K562 (cell line): ENCODE results near the gene ESPN.

Experiments used
- CC2D1A ChIP-seq: fragments of 450-650 bp; IDR thresholded peaks from 2 replicates; pipeline ENCODE4 v1.6.1; 2017; ENCODE audit warnings: mild to moderate bottlenecking
- EGR1 ChIP-seq: fragments of 450-650 bp; conservative IDR thresholded peaks from 2 replicates; pipeline ENCODE4 v1.6.1; 2017; ENCODE audit warnings: mild to moderate bottlenecking
- MTA2 ChIP-seq: fragments of 450-650 bp; IDR thresholded peaks from 2 replicates; pipeline ENCODE4 v1.6.1; 2016; ENCODE audit warnings: low read depth
- NR2C1 ChIP-seq, 2 experiments: fragments of 450-650 bp; IDR thresholded peaks; 2 replicates each; pipeline ENCODE4 v1.6.1; 2017; ENCODE audit warnings: mild to moderate bottlenecking in 2 of 2, antibody characterized with exemption in 1 of 2, inconsistent platforms in 1 of 2, missing compliant biosample characterization in 1 of 2, missing genetic modification characterization in 1 of 2
- POLR2AphosphoS2 ChIP-seq: IDR thresholded peaks from 2 replicates; pipeline ENCODE4 v1.6.1; 2012; ENCODE audit warnings: low read length, improper control_type of control experiment
- POLR2AphosphoS5 ChIP-seq: IDR thresholded peaks from 2 replicates; pipeline ENCODE4 v1.6.1; 2011; ENCODE audit warnings: mild to moderate bottlenecking, low read depth, low read length, moderate library complexity; ENCODE audit not compliant: control insufficient read depth, insufficient read depth
- POLR2G ChIP-seq: fragments of 200-400 bp; formaldehyde crosslinking; IDR thresholded peaks from 2 replicates; pipeline ENCODE4 v1.6.1; 2017; ENCODE audit warnings: low read depth, mild to moderate bottlenecking, antibody characterized with exemption, low read length, moderate library complexity
- SMC3 ChIP-seq: conservative IDR thresholded peaks from 2 replicates; pipeline ENCODE4 v1.6.1; 2011; ENCODE audit warnings: low read depth, low read length, improper control_type of control experiment; ENCODE audit not compliant: insufficient read depth
- ZNF143 ChIP-seq: sonication (generic); formaldehyde crosslinking; IDR thresholded peaks from 2 replicates; pipeline ENCODE4 v1.9.0; 2022; ENCODE audit warnings: mild to moderate bottlenecking, missing genetic modification reagents

GRCh38 chr1:6386371-6386949, 38.1 kb upstream of the ESPN start:
- TF ChIP-seq SMC3 = no peak
- TF ChIP-seq POLR2G = no peak
- TF ChIP-seq EGR1 = no peak
- no peak for TF ChIP-seq MTA2
- no peak for TF ChIP-seq POLR2AphosphoS2
- TF ChIP-seq CC2D1A = no peak
- TF ChIP-seq POLR2AphosphoS5 = no peak
- no peak for TF ChIP-seq ZNF143 (CRISPR knock-in tag)
- no peak for TF ChIP-seq NR2C1 (IDR thresholded peaks at IDR 0.05)
- no peak for TF ChIP-seq NR2C1 (tag; IDR thresholded peaks at IDR 0.05)
